Loucy (cell line): ENCODE data around the gene HOXD4.

Experiments
- H2AFZ ChIP-seq: fragments of 200-600 bp; sonication (generic); 2 replicates; pipeline ENCODE4 v1.6.0; 2016; ENCODE audit warnings: antibody characterized with exemption, mild to moderate bottlenecking, low read length, moderate library complexity
- H3F3A ChIP-seq: fragments of 200-600 bp; 2 replicates; pipeline ENCODE4 v1.6.0; 2016; ENCODE audit warnings: antibody characterized with exemption, low read depth, mild to moderate bottlenecking
- H3K27me3 ChIP-seq: fragments of 200-600 bp; sonication (generic); 2 replicates; pipeline ENCODE4 v1.6.1; 2014; ENCODE audit warnings: low read length, mild to moderate bottlenecking; ENCODE audit not compliant: insufficient read depth, poor library complexity, severe bottlenecking
- H3K36me3 ChIP-seq: fragments of 200-600 bp; sonication (generic); 2 replicates; pipeline ENCODE4 v1.6.1; 2016; ENCODE audit warnings: low read length; ENCODE audit not compliant: insufficient read depth
- H3K4me1 ChIP-seq: fragments of 200-600 bp; sonication (generic); 2 replicates; pipeline ENCODE4 v1.5.1; 2014; ENCODE audit warnings: low read length, mild to moderate bottlenecking; ENCODE audit not compliant: insufficient read depth, poor library complexity, severe bottlenecking
- H3K4me2 ChIP-seq: fragments of 200-600 bp; sonication (generic); 2 replicates; pipeline ENCODE4 v1.6.0; 2014; ENCODE audit warnings: antibody characterized with exemption, low read length, low read depth, mild to moderate bottlenecking; ENCODE audit not compliant: poor library complexity, severe bottlenecking
- H3K4me3 ChIP-seq: fragments of 200-600 bp; sonication (generic); 2 replicates; pipeline ENCODE4 v1.5.1; 2014; ENCODE audit warnings: low read length, mild to moderate bottlenecking, mixed read lengths; ENCODE audit not compliant: poor library complexity, severe bottlenecking
- H3K79me2 ChIP-seq: fragments of 200-600 bp; sonication (generic); 2 replicates; pipeline ENCODE4 v1.6.1; 2014; ENCODE audit warnings: low read length; ENCODE audit not compliant: insufficient read depth
- H3K9ac ChIP-seq: fragments of 200-600 bp; sonication (generic); 2 replicates; pipeline ENCODE4 v1.6.0; 2014; ENCODE audit warnings: mild to moderate bottlenecking, low read depth, low read length, moderate library complexity; ENCODE audit not compliant: poor library complexity, severe bottlenecking
- H3K9me2 ChIP-seq: fragments of 200-600 bp; sonication (generic); replicated peaks from 2 replicates; pipeline ENCODE4 v1.6.1; 2016; ENCODE audit warnings: low read depth, low read length, mixed read lengths
- H3K9me3 ChIP-seq: fragments of 200-600 bp; sonication (generic); 2 replicates; pipeline ENCODE4 v1.6.1; 2014; ENCODE audit warnings: mild to moderate bottlenecking, antibody characterized with exemption, low read length, low read depth; ENCODE audit not compliant: insufficient read depth
- H4K20me1 ChIP-seq: fragments of 200-600 bp; sonication (generic); 2 replicates; pipeline ENCODE4 v1.6.0; 2014; ENCODE audit warnings: antibody characterized with exemption, low read length, mild to moderate bottlenecking; ENCODE audit not compliant: insufficient read depth, poor library complexity, severe bottlenecking
- CTCF ChIP-seq: fragments of 200-600 bp; sonication (generic); conservative IDR thresholded peaks from 2 replicates; pipeline ENCODE4 v1.5.1; 2014; ENCODE audit warnings: mild to moderate bottlenecking, antibody characterized with exemption, low read length
- EZH2phosphoT487 ChIP-seq: fragments of 200-600 bp; IDR thresholded peaks from 2 replicates; pipeline ENCODE4 v1.6.1; 2018; ENCODE audit warnings: antibody characterized with exemption, mild to moderate bottlenecking, moderate library complexity, borderline replicate concordance

The HOXD4 gene

GRCh38 chr2:176188774-176189680, 37.7 kb downstream of the HOXD4 start:
- H3K36me3 ChIP-seq: no peaks in the 10 kb centered on the region
- no peaks in the 10 kb centered on the region for H3K9me3 ChIP-seq
- H3K9me2 ChIP-seq: no peaks in the 10 kb centered on the region
- no peak overlapping the region for H3K4me2 ChIP-seq
- no peaks in the 10 kb centered on the region for H3K27me3 ChIP-seq
- peaks cover 3% of the 10 kb centered on the region for H3K4me1 ChIP-seq
- no peak overlapping the region for H2AFZ ChIP-seq
- no peaks in the 10 kb centered on the region for H4K20me1 ChIP-seq
- no peak for TF ChIP-seq EZH2phosphoT487
- H3K9ac ChIP-seq: no peak overlapping the region
- no peak overlapping the region for H3K4me3 ChIP-seq
- H3F3A ChIP-seq: no peaks in the 10 kb centered on the region
- no peaks in the 10 kb centered on the region for H3K79me2 ChIP-seq

- Histone ChIP-seq H3K9me2 (no peaks in the 10 kb centered on the region), H2AFZ (no peak overlapping the region), H3K79me2 (no peaks in the 10 kb centered on the region), H3F3A (no peaks in the 10 kb centered on the region), H3K4me3 (no peak overlapping the region), H3K4me2 (no peak overlapping the region), H3K36me3 (no peaks in the 10 kb centered on the region), H3K4me1 (peaks cover 3% of the 10 kb centered on the region), H4K20me1 (no peaks in the 10 kb centered on the region), H3K9ac (no peak overlapping the region), H3K9me3 (no peaks in the 10 kb centered on the region), H3K27me3 (no peaks in the 10 kb centered on the region)
- TF ChIP-seq CTCF (no peak), EZH2phosphoT487 (no peak)
Observed at GRCh38 chr2:176189681-176190641, 38.6 kb downstream of the HOXD4 start.

- Histone ChIP-seq H3K4me3 (no peak overlapping the region), H3F3A (no peaks in the 10 kb centered on the region), H3K79me2 (no peaks in the 10 kb centered on the region), H4K20me1 (no peaks in the 10 kb centered on the region), H3K27me3 (no peaks in the 10 kb centered on the region), H3K9me2 (no peaks in the 10 kb centered on the region), H3K9ac (no peak overlapping the region), H3K4me1 (peaks cover 3% of the 10 kb centered on the region), H3K36me3 (no peaks in the 10 kb centered on the region), H2AFZ (no peak overlapping the region), H3K4me2 (no peak overlapping the region), H3K9me3 (no peaks in the 10 kb centered on the region)
- no peak for TF ChIP-seq EZH2phosphoT487
- TF ChIP-seq CTCF: no peak
Observed at GRCh38 chr2:176192351-176192750, 41.0 kb downstream of the HOXD4 start.
